IMR-90 (cell line): ENCODE measurements around the gene MYPOP. TPM values are rescaled to one million over a fixed set of nuclear protein-coding genes. Genes with fewer than 3 reads are reported as not detected.

Experiments
- ATAC-seq: fragments of 200-7000 bp; cut with Tn5 transposase; 2 replicates; pipeline ENCODE4 v1.9.1; 2020; ENCODE audit warnings: low read depth, mild to moderate bottlenecking, moderate library complexity
- BruUV-seq: library from RNA; stranded (reverse); fragments of 400-500 nt; replicated peaks from 2 replicates; lab custom pipeline; 2021; lab: Mats Ljungman, UMichigan
- CTCF ChIA-PET: fragments of 300-600 bp; formaldehyde crosslinking; extraction: SDS; loops from one replicate; lab custom pipeline; 2021; ENCODE audit warnings: antibody characterized with exemption; lab: Yijun Ruan, JAX
- POLR2A ChIA-PET: fragments of 300-600 bp; sonication (Branson Sonifier 250); formaldehyde crosslinking; loops from one replicate; lab custom pipeline; 2022; ENCODE audit warnings: antibody characterized with exemption; ENCODE audit not compliant: unreplicated experiment; lab: Charles Lee
- DNase-seq: peaks from one replicate; pipeline ENCODE4 v3.0.0; 2013
- H2AFZ ChIP-seq: replicated peaks from 2 replicates; pipeline ENCODE3; 2013; ENCODE audit warnings: low read length, mild to moderate bottlenecking; ENCODE audit not compliant: poor library complexity
- H2AK5ac ChIP-seq: 2 replicates; pipeline ENCODE4 v1.6.1; 2013; ENCODE audit warnings: low read depth, low read length, inconsistent platforms
- H2AK9ac ChIP-seq: replicated peaks from 2 replicates; pipeline ENCODE3; 2013; ENCODE audit warnings: mild to moderate bottlenecking, low read depth, low read length, moderate library complexity; ENCODE audit not compliant: poor library complexity
- H2BK120ac ChIP-seq: 2 replicates; pipeline ENCODE4 v1.6.1; 2013; ENCODE audit warnings: low read depth, low read length, inconsistent platforms
- H2BK15ac ChIP-seq: 3 replicates; pipeline ENCODE4 v1.6.1; 2013; ENCODE audit warnings: low read depth, low read length, inconsistent platforms
- H2BK20ac ChIP-seq: 2 replicates; pipeline ENCODE4 v1.6.1; 2013; ENCODE audit warnings: low read depth, mild to moderate bottlenecking, inconsistent platforms, low read length, moderate library complexity
- H2BK5ac ChIP-seq: 2 replicates; pipeline ENCODE4 v1.6.1; 2013; ENCODE audit warnings: mild to moderate bottlenecking, low read depth, low read length, inconsistent platforms; ENCODE audit not compliant: poor library complexity, severe bottlenecking
- H3K14ac ChIP-seq: replicated peaks from 2 replicates; pipeline ENCODE4 v1.6.1; 2013; ENCODE audit warnings: low read depth, low read length, inconsistent platforms
- H3K18ac ChIP-seq: 2 replicates; pipeline ENCODE4 v1.6.1; 2013; ENCODE audit warnings: low read depth, low read length, control low read depth
- H3K23ac ChIP-seq: 2 replicates; pipeline ENCODE4 v1.6.1; 2013; ENCODE audit warnings: low read depth, low read length, inconsistent platforms
- H3K27ac ChIP-seq: 2 replicates; pipeline ENCODE4 v1.5.1; 2013; ENCODE audit warnings: mild to moderate bottlenecking, control low read depth, low read length; ENCODE audit not compliant: insufficient read depth
- H3K27me3 ChIP-seq: 2 replicates; pipeline ENCODE4 v1.6.1; 2013; ENCODE audit warnings: low read length; ENCODE audit not compliant: control insufficient read depth, insufficient read depth
- H3K36me3 ChIP-seq: 2 replicates; pipeline ENCODE4 v1.6.1; 2013; ENCODE audit warnings: low read length, mixed read lengths; ENCODE audit not compliant: control insufficient read depth, insufficient read depth
- H3K4ac ChIP-seq: 2 replicates; pipeline ENCODE4 v1.6.1; 2013; ENCODE audit warnings: low read depth, low read length, inconsistent platforms
- H3K4me1 ChIP-seq: 2 replicates; pipeline ENCODE4 v1.6.1; 2013; ENCODE audit warnings: low read length, mixed read lengths; ENCODE audit not compliant: control insufficient read depth, insufficient read depth
- H3K4me2 ChIP-seq: 2 replicates; pipeline ENCODE4 v1.6.1; 2013; ENCODE audit warnings: low read depth, mild to moderate bottlenecking, control low read depth, low read length, moderate library complexity
- H3K4me3 ChIP-seq: 2 replicates; pipeline ENCODE4 v1.5.1; 2013; ENCODE audit warnings: low read depth, mild to moderate bottlenecking, control low read depth, low read length, moderate library complexity; ENCODE audit not compliant: insufficient read depth
- H3K56ac ChIP-seq: 2 replicates; pipeline ENCODE4 v1.6.1; 2013; ENCODE audit warnings: low read length, inconsistent platforms; ENCODE audit not compliant: insufficient read depth; ENCODE audit errors: extremely low read depth
- H3K79me1 ChIP-seq, 2 experiments: 2 replicates each; pipeline ENCODE4 v1.6.1; 2013; ENCODE audit warnings: low read length in 2 of 2, inconsistent platforms in 1 of 2, low read depth in 1 of 2
- H3K9ac ChIP-seq: 2 replicates; pipeline ENCODE4 v1.6.1; 2013; ENCODE audit warnings: low read depth, low read length, control low read depth
- H3K9me1 ChIP-seq: 2 replicates; pipeline ENCODE4 v1.6.1; 2013; ENCODE audit warnings: low read length, inconsistent platforms; ENCODE audit not compliant: insufficient read depth
- H3K9me3 ChIP-seq: 2 replicates; pipeline ENCODE4 v1.6.1; 2013; ENCODE audit warnings: low read length; ENCODE audit not compliant: control insufficient read depth, insufficient read depth
- H4K20me1 ChIP-seq: 2 replicates; pipeline ENCODE4 v1.6.1; 2013; ENCODE audit warnings: low read length, inconsistent platforms; ENCODE audit not compliant: insufficient read depth
- H4K5ac ChIP-seq: 2 replicates; pipeline ENCODE4 v1.6.1; 2013; ENCODE audit warnings: mild to moderate bottlenecking, low read depth, low read length, control low read depth
- H4K8ac ChIP-seq, 2 experiments: 2 replicates each; pipeline ENCODE4 v1.6.1; 2013; ENCODE audit warnings: low read depth in 2 of 2, low read length in 2 of 2, control low read depth in 1 of 2, inconsistent platforms in 1 of 2
- H4K91ac ChIP-seq: 2 replicates; pipeline ENCODE4 v1.6.1; 2013; ENCODE audit warnings: low read depth, low read length, inconsistent platforms; ENCODE audit not compliant: insufficient read depth
- BHLHE40 ChIP-seq: fragments of 150-350 bp; IDR thresholded peaks from 2 replicates; pipeline ENCODE4 v1.6.1; 2016; ENCODE audit warnings: mild to moderate bottlenecking, low read depth, low read length
- CHD1 ChIP-seq: IDR thresholded peaks from 2 replicates; pipeline ENCODE4 v1.6.1; 2012; ENCODE audit warnings: low read depth, low read length, improper control_type of control experiment
- CTCF ChIP-seq: conservative IDR thresholded peaks from 2 replicates; pipeline ENCODE4 v1.5.1; 2012; ENCODE audit warnings: mild to moderate bottlenecking, low read depth, low read length, improper control_type of control experiment
- ELK1 ChIP-seq: fragments of 150-350 bp; IDR thresholded peaks from 2 replicates; pipeline ENCODE4 v1.6.1; 2016; ENCODE audit warnings: low read depth, mild to moderate bottlenecking, low read length, moderate library complexity, borderline replicate concordance
- FOS ChIP-seq: fragments of 150-350 bp; IDR thresholded peaks from 2 replicates; pipeline ENCODE4 v1.6.1; 2016; ENCODE audit warnings: low read depth, low read length
- MAZ ChIP-seq: IDR thresholded peaks from 2 replicates; pipeline ENCODE4 v1.6.1; 2012; ENCODE audit warnings: low read depth, mild to moderate bottlenecking, low read length, improper control_type of control experiment, moderate library complexity, borderline replicate concordance
- MXI1 ChIP-seq: IDR thresholded peaks from 2 replicates; pipeline ENCODE4 v1.6.1; 2012; ENCODE audit warnings: low read depth, mild to moderate bottlenecking, low read length, moderate library complexity, borderline replicate concordance
- NFE2L2 ChIP-seq: fragments of 150-350 bp; IDR thresholded peaks from 2 replicates; pipeline ENCODE4 v1.6.1; 2016; ENCODE audit warnings: low read depth, mild to moderate bottlenecking, low read length
- POLR2A ChIP-seq: IDR thresholded peaks from 2 replicates; pipeline ENCODE4 v1.6.1; 2012; ENCODE audit warnings: mild to moderate bottlenecking, low read depth, low read length
- RAD21 ChIP-seq: IDR thresholded peaks from 2 replicates; pipeline ENCODE4 v1.6.1; 2012; ENCODE audit warnings: low read length, improper control_type of control experiment
- RCOR1 ChIP-seq: IDR thresholded peaks from 2 replicates; pipeline ENCODE4 v1.6.1; 2012; ENCODE audit warnings: mild to moderate bottlenecking, low read length, improper control_type of control experiment; ENCODE audit not compliant: insufficient replicate concordance
- WGBS, 2 experiments: methylation state at CpG; one replicate each; pipeline versions ENCODE4 v1.1.5 to v1.1.7; 2013; ENCODE audit warnings: missing lambda C conversion rate in 2 of 2; ENCODE audit not compliant: insufficient read length in 1 of 2; ENCODE audit errors: extremely low coverage in 2 of 2; 5-methylcytosine and 5-hydroxymethylcytosine counted together
- dilution Hi-C: fragments of 300-500 bp; cut with HindIII; formaldehyde crosslinking; loops from one replicate; pipeline ENCODE4 v1.14.3; 2018; ENCODE audit warnings: low sequenced_read_pairs; ENCODE audit not compliant: unreplicated experiment
- in situ Hi-C: fragments of 300-500 bp; cut with MboI; formaldehyde crosslinking; loops from 3 replicates; pipeline ENCODE4 v1.14.3; 2019; ENCODE audit warnings: low sequenced_read_pairs, inconsistent platforms, mixed read lengths
- intact Hi-C: fragments of 100-400 bp; cut with micrococcal nuclease; formaldehyde crosslinking; loops from 2 replicates; pipeline ENCODE4 v1.10.0; 2022
- polyA plus RNA-seq, 3 experiments: library from polyadenylated mRNA; depleted of rRNA; stranded (reverse); fragments of >200 nt; gene quantifications; 2 replicates each; pipeline ENCODE4 v1.2.3, GENCODE V29; 2012; ENCODE audit warnings: low replicate concordance in 1 of 3
- total RNA-seq: library from RNA; depleted of rRNA; stranded (reverse); fragments of >200 nt; gene quantifications from 2 replicates; pipeline ENCODE4 v1.2.3, GENCODE V29; 2012

Gene MYPOP
- total and polyA plus RNA-seq, 2 of the 4 experiments (the other 2 are of a cell fraction) = 0.36 to 2.8 TPM

GRCh38 chr19:45882652-45883585, 19.5 kb downstream of the MYPOP start (continued):
- TF ChIP-seq CHD1 = no peak

GRCh38 chr19:45881909-45882528, 20.4 kb downstream of the MYPOP start:
- no peak overlapping the region for H3K4me2 ChIP-seq
- no peak overlapping the region for H3K9ac ChIP-seq
- no peak for DNase-seq
- H2BK20ac ChIP-seq = no peak overlapping the region
- peaks cover 2% of the 10 kb centered on the region; the same call in 1 of the 2 replicates for H3K9me1 ChIP-seq
- intact Hi-C loops (no loop called here), in situ Hi-C loops (no loop called here), dilution Hi-C loops (no loop called here)
- no peak overlapping the region for H4K91ac ChIP-seq
- no peak overlapping the region for H3K56ac ChIP-seq
- H3K79me1 ChIP-seq = peaks cover 8 to 25% of the 10 kb centered on the region in 2 experiments
- no CpG with 5 or more reads among the region's 4 CpGs for WGBS, 2 experiments
- no peaks in the 10 kb centered on the region for H3K27me3 ChIP-seq
- H2BK5ac ChIP-seq = no peak overlapping the region
- ChIA-PET CTCF (no interaction called here), POLR2A (interaction anchor here (0.6 kb wide), 1 partner anchor 62 kb away, joined by 5 read pairs; no protein-coding TSS in a partner anchor)
- peaks cover 7% of the 10 kb centered on the region; the same call in 1 of the 2 replicates for H3K36me3 ChIP-seq
- no peak overlapping the region for H3K4me3 ChIP-seq
- H4K8ac ChIP-seq = no peak overlapping the region
- no peak overlapping the region for H2BK15ac ChIP-seq
- no peak overlapping the region for H2AK5ac ChIP-seq
- H2BK120ac ChIP-seq = no peak overlapping the region
- H3K23ac ChIP-seq = no peak overlapping the region
- no peak overlapping the region for H4K5ac ChIP-seq
- no peak overlapping the region for H3K4ac ChIP-seq
- no peak overlapping the region for H3K14ac ChIP-seq
- peaks cover 9% of the 10 kb centered on the region for H3K4me1 ChIP-seq
- no peak overlapping the region for H3K27ac ChIP-seq
- H3K18ac ChIP-seq = no peak overlapping the region
- H2AFZ ChIP-seq = no peak overlapping the region
- no peak for ATAC-seq
- no peaks in the 10 kb centered on the region for H3K9me3 ChIP-seq
- no TSS peak for BruUV-seq
- no peak overlapping the region for H2AK9ac ChIP-seq
- H4K20me1 ChIP-seq = peaks cover 15% of the 10 kb centered on the region
- TF ChIP-seq RAD21 (no peak), POLR2A (no peak), NFE2L2 (no peak), ELK1 (no peak), MAZ (no peak), MXI1 (no peak), BHLHE40 (no peak), RCOR1 (no peak), FOS (no peak), CTCF (no peak)
